H1 (cell line): ENCODE data around the gene MYL5.

Experiments used
- NRF1 ChIP-seq: IDR thresholded peaks from 2 replicates; pipeline ENCODE4 v1.6.1; 2011; ENCODE audit warnings: mild to moderate bottlenecking, low read depth, low read length, improper control_type of control experiment
- POLR2A ChIP-seq, 2 experiments: IDR thresholded peaks; 1 replicate in 1 of 2; 2 replicates in 1 of 2; pipeline ENCODE4 v1.6.1; 2011; ENCODE audit warnings: low read depth in 2 of 2, low read length in 2 of 2, mild to moderate bottlenecking in 2 of 2; ENCODE audit errors: control extremely low read depth in 1 of 2
- POLR2AphosphoS5 ChIP-seq: IDR thresholded peaks from 2 replicates; pipeline ENCODE4 v1.6.1; 2011; ENCODE audit warnings: low read depth, low read length
- YY1 ChIP-seq: IDR thresholded peaks from 2 replicates; pipeline ENCODE4 v1.6.1; 2011; ENCODE audit warnings: low read depth, mild to moderate bottlenecking, low read length
- TF ChIP-seq, protein P1 (sequence below): IDR thresholded peaks from 2 replicates; pipeline ENCODE4 v1.6.1; 2011; ENCODE audit warnings: low read depth, mild to moderate bottlenecking, low read length; ENCODE audit not compliant: insufficient read depth
- TF ChIP-seq, protein P2 (sequence below), 3 experiments: IDR thresholded peaks; 1 replicate in 2 of 3; 2 replicates in 1 of 3; pipeline versions ENCODE4 v1.5.1 to v1.6.1; 2011; ENCODE audit warnings: low read length in 3 of 3, mild to moderate bottlenecking in 3 of 3, inconsistent platforms in 2 of 3, low read depth in 1 of 3, moderate library complexity in 1 of 3; ENCODE audit not compliant: insufficient read depth in 1 of 3; ENCODE audit errors: control extremely low read depth in 1 of 3

DNA sequence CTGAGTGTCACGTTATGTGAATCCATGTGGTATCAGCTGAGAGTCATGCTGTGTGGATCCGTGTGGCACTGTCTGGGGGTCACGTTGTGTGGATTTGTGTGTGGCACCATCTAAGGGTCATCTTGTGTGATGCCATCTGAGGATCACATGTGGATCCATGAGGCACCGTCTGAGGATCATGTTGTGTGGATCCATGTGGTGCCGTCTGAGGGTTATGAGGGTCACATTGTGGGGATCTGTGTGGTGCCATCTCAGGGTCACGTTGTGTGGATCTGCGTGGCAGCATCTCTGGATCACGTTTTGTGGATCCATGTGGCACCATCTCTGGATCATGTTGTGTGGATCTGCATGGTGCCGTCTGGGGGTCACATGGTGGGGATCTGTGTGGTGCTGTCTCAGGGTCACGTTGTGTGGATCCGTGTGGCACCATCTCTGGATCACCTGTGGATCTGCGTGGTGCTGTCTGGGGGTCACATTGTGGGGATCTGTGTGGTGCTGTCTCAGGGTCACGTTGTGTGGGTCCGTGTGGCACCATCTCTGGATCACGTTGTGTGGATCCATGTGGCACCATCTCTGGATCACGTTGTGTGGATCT is 42.0 kb upstream of the MYL5 start:
- no peak for TF ChIP-seq NRF1
- TF ChIP-seq POLR2A (IDR thresholded peaks at IDR 0.05; ENCODE audit: control extremely low read depth in 1 of 2, low read depth in 2 of 2, low read length in 2 of 2): no peak
- TF ChIP-seq, protein P1, sequence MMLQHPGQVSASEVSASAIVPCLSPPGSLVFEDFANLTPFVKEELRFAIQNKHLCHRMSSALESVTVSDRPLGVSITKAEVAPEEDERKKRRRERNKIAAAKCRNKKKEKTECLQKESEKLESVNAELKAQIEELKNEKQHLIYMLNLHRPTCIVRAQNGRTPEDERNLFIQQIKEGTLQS: no peak
- TF ChIP-seq, protein P2, sequence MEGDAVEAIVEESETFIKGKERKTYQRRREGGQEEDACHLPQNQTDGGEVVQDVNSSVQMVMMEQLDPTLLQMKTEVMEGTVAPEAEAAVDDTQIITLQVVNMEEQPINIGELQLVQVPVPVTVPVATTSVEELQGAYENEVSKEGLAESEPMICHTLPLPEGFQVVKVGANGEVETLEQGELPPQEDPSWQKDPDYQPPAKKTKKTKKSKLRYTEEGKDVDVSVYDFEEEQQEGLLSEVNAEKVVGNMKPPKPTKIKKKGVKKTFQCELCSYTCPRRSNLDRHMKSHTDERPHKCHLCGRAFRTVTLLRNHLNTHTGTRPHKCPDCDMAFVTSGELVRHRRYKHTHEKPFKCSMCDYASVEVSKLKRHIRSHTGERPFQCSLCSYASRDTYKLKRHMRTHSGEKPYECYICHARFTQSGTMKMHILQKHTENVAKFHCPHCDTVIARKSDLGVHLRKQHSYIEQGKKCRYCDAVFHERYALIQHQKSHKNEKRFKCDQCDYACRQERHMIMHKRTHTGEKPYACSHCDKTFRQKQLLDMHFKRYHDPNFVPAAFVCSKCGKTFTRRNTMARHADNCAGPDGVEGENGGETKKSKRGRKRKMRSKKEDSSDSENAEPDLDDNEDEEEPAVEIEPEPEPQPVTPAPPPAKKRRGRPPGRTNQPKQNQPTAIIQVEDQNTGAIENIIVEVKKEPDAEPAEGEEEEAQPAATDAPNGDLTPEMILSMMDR (IDR thresholded peaks at IDR 0.05; ENCODE audit: control extremely low read depth in 1 of 3, insufficient read depth in 1 of 3, low read depth in 1 of 3, low read length in 3 of 3): no peak
- TF ChIP-seq YY1: no peak
- no peak for TF ChIP-seq POLR2AphosphoS5
